Cardiac atrium fibroblast (primary cell): ENCODE data around the gene C1QTNF9. TPM values are rescaled to one million over a fixed set of nuclear protein-coding genes. Genes with fewer than 3 reads are reported as not detected.

ENCODE experiments used
- total RNA-seq: library from RNA; depleted of rRNA; stranded (reverse); fragments of >200 nt; gene quantifications from 2 replicates; pipeline ENCODE4 v1.2.3, GENCODE V29; 2015

The C1QTNF9 gene, protein sequence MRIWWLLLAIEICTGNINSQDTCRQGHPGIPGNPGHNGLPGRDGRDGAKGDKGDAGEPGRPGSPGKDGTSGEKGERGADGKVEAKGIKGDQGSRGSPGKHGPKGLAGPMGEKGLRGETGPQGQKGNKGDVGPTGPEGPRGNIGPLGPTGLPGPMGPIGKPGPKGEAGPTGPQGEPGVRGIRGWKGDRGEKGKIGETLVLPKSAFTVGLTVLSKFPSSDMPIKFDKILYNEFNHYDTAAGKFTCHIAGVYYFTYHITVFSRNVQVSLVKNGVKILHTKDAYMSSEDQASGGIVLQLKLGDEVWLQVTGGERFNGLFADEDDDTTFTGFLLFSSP
- total RNA-seq: not detected in 2 replicates

DNA sequence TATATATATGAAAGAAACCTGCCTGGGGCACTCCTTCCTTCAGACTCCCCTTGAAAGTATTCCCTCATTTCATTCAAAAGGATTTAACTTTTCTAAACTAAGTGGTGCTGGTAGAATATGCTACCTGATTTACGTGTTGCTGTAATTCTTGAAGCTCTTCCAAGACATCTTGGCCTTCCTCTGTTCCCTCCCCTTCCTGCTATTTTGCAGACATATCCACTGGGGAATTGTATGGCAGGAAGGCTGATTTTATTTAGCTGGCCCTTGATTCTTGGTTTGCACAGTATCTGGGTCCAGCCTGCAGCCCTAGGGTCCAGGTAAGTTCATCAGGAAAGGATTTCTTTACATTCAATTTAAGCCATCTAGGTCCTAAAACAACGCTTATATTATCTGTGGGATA, at the start of gene C1QTNF9:
TSS of gene C1QTNF9 (plus strand) at position 281 of the 400 bp plus-strand sequence. CDS start 6,424 bp downstream, outside the sequence.

Other genes starting within 250 kb of the C1QTNF9 start
- gene SPATA13, start 148.9 kb upstream of the C1QTNF9 start, total RNA-seq: 16.1 and 19.3 TPM in 2 replicates
- 31.4 and 40.3 TPM in 2 replicates for gene PARP4, start 203.2 kb downstream of the C1QTNF9 start, total RNA-seq